MM.1S (cell line): ENCODE measurements around the gene ZBTB45.

Experiments
- EZH2phosphoT487 ChIP-seq: fragments of 300-600 bp; sonication (generic); IDR thresholded peaks from 2 replicates; pipeline ENCODE4 v1.6.1; 2018; ENCODE audit warnings: antibody characterized with exemption, low read length
- TF ChIP-seq, protein P1 (sequence below): fragments of 300-600 bp; sonication (generic); IDR thresholded peaks from 2 replicates; pipeline ENCODE4 v1.5.1; 2016; ENCODE audit warnings: antibody characterized with exemption, low read length, mixed read lengths

DNA sequence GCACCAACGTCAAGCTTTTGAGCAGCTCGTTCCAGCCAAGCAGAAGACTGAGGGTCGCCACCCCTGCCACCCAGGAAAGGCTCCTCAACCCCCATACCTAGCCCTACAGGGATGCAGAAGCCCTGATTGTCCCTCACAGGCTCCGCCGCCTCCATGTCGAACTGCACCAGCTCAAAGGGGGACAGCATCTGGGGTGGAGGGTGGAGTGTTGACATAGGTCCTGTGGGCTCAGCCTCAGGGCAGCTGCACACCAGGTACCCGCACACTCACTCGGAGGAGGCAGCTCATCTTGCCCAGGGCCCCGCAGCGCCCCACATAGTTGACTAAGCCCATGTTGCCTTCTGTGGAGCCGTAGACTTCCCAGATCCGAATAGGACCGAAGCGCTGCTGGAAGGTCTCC is 19.4 kb downstream of the ZBTB45 start:
- no peak for TF ChIP-seq EZH2phosphoT487
- TF ChIP-seq, protein P1, sequence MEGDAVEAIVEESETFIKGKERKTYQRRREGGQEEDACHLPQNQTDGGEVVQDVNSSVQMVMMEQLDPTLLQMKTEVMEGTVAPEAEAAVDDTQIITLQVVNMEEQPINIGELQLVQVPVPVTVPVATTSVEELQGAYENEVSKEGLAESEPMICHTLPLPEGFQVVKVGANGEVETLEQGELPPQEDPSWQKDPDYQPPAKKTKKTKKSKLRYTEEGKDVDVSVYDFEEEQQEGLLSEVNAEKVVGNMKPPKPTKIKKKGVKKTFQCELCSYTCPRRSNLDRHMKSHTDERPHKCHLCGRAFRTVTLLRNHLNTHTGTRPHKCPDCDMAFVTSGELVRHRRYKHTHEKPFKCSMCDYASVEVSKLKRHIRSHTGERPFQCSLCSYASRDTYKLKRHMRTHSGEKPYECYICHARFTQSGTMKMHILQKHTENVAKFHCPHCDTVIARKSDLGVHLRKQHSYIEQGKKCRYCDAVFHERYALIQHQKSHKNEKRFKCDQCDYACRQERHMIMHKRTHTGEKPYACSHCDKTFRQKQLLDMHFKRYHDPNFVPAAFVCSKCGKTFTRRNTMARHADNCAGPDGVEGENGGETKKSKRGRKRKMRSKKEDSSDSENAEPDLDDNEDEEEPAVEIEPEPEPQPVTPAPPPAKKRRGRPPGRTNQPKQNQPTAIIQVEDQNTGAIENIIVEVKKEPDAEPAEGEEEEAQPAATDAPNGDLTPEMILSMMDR = no peak
